ENCODE results near the gene NPAS3.

GRCh38 chr14:33186656-33187055 is 248.0 kb downstream of the NPAS3 start:
- TF ChIP-seq POLR2AphosphoS5 (IDR thresholded peaks at IDR 0.05) = no peak
- TF ChIP-seq, protein P1, sequence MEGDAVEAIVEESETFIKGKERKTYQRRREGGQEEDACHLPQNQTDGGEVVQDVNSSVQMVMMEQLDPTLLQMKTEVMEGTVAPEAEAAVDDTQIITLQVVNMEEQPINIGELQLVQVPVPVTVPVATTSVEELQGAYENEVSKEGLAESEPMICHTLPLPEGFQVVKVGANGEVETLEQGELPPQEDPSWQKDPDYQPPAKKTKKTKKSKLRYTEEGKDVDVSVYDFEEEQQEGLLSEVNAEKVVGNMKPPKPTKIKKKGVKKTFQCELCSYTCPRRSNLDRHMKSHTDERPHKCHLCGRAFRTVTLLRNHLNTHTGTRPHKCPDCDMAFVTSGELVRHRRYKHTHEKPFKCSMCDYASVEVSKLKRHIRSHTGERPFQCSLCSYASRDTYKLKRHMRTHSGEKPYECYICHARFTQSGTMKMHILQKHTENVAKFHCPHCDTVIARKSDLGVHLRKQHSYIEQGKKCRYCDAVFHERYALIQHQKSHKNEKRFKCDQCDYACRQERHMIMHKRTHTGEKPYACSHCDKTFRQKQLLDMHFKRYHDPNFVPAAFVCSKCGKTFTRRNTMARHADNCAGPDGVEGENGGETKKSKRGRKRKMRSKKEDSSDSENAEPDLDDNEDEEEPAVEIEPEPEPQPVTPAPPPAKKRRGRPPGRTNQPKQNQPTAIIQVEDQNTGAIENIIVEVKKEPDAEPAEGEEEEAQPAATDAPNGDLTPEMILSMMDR (IDR thresholded peaks at IDR 0.05) = no peak

All from breast epithelium (tissue), 3 donors.